Thymus (tissue), 11 donors: ENCODE data around the gene CALHM5. TPM values are rescaled to one million over a fixed set of nuclear protein-coding genes. Genes with fewer than 3 reads are reported as not detected.
A peak's percentile ranks its signal among the peaks of the same experiment; 100 is the strongest.

Experiments
- DNase-seq, 9 donors: peaks; one replicate each; pipeline ENCODE4 v3.0.0-alpha.2; 2013; ENCODE audit warnings: low spot score in 9 of 9, low read depth in 6 of 9, missing footprints in 1 of 9
- H3K27ac ChIP-seq, 2 donors: one replicate each; pipeline ENCODE4 v1.5.1; 2013; ENCODE audit warnings: control low read depth in 1 of 2, low read depth in 1 of 2, low read length in 1 of 2, mild to moderate bottlenecking in 1 of 2, moderate library complexity in 1 of 2
- H3K27me3 ChIP-seq, 2 donors: one replicate each; pipeline ENCODE4 v1.5.1; 2013; ENCODE audit warnings: low read length in 1 of 2; ENCODE audit not compliant: control insufficient read depth in 2 of 2, insufficient read depth in 1 of 2
- H3K36me3 ChIP-seq, 2 donors: one replicate each; pipeline ENCODE4 v1.5.1; 2013; ENCODE audit warnings: low read length in 1 of 2, mild to moderate bottlenecking in 1 of 2, moderate library complexity in 1 of 2; ENCODE audit not compliant: control insufficient read depth in 2 of 2, insufficient read depth in 2 of 2
- H3K4me1 ChIP-seq, 2 donors: one replicate each; pipeline ENCODE4 v1.5.1; 2013; ENCODE audit warnings: low read length in 2 of 2; ENCODE audit not compliant: control insufficient read depth in 2 of 2, insufficient read depth in 2 of 2
- H3K4me3 ChIP-seq, 2 donors: one replicate each; pipeline ENCODE4 v1.5.1; 2013; ENCODE audit warnings: low read length in 2 of 2, control low read depth in 1 of 2, mild to moderate bottlenecking in 1 of 2
- H3K9me3 ChIP-seq, 2 donors: one replicate each; pipeline ENCODE4 v1.5.1; 2013; ENCODE audit warnings: low read length in 1 of 2, mild to moderate bottlenecking in 1 of 2; ENCODE audit not compliant: control insufficient read depth in 2 of 2, insufficient read depth in 1 of 2
- WGBS: extraction: QIAGEN DNeasy Blood & Tissue Kit; methylation state at CpG from one replicate; pipeline ENCODE4 v1.1.7; 2013; 5-methylcytosine and 5-hydroxymethylcytosine counted together
- polyA plus RNA-seq: library from polyadenylated mRNA; stranded (reverse); fragments of 200-250 nt; gene quantifications from one replicate; pipeline ENCODE4 v1.2.3, GENCODE V29; 2013
- total RNA-seq: library from RNA; stranded (reverse); fragments of 120-200 nt; gene quantifications from one replicate; pipeline ENCODE4 v1.2.4, GENCODE V29; 2013
- donor health status: healthy.

CALHM5 gene
- total and polyA plus RNA-seq, 2 donors, result 0.33 to 0.62 TPM

GRCh38 chr6:116497113-116497676, 14.2 kb upstream of the CALHM5 start:
- no peak for DNase-seq
- Histone ChIP-seq H3K9me3 (no peaks in the 10 kb centered on the region), H3K36me3 (no peaks in the 10 kb centered on the region), H3K4me3 (no peak overlapping the region), H3K27me3 (no peaks in the 10 kb centered on the region), H3K27ac (no peak overlapping the region), H3K4me1 (no peaks in the 10 kb centered on the region)
- WGBS, result 93% methylated on average over 3 of the region's 3 CpGs

- H3K4me3 ChIP-seq, result no peak overlapping the region
- H3K9me3 ChIP-seq, result no peaks in the 10 kb centered on the region
- H3K36me3 ChIP-seq, result no peaks in the 10 kb centered on the region
- WGBS, result 84% methylated on average over 9 of the region's 9 CpGs
- no peaks in the 10 kb centered on the region for H3K4me1 ChIP-seq
- DNase-seq, result peak in 3 of 9 donors; percentile 6 to 47 (median 29)
- no peaks in the 10 kb centered on the region for H3K27me3 ChIP-seq
- no peak overlapping the region for H3K27ac ChIP-seq
These were observed 10.4 kb upstream of the CALHM5 start for GRCh38 chr6:116500969-116501433.

- Histone ChIP-seq H3K27ac (no peak overlapping the region), H3K4me3 (no peak overlapping the region), H3K9me3 (no peaks in the 10 kb centered on the region), H3K4me1 (no peaks in the 10 kb centered on the region), H3K36me3 (no peaks in the 10 kb centered on the region), H3K27me3 (no peaks in the 10 kb centered on the region)
- no peak for DNase-seq
- WGBS, result 97% methylated on average over 3 of the region's 3 CpGs
These were observed 4.1 kb upstream of the CALHM5 start for GRCh38 chr6:116507324-116507723.

- DNase-seq, result no peak
- Histone ChIP-seq H3K27ac (no peak overlapping the region), H3K4me3 (no peak overlapping the region), H3K4me1 (no peaks in the 10 kb centered on the region), H3K27me3 (no peaks in the 10 kb centered on the region), H3K9me3 (no peaks in the 10 kb centered on the region), H3K36me3 (no peaks in the 10 kb centered on the region)
These were observed 2.9 kb upstream of the CALHM5 start for GRCh38 chr6:116508527-116508926.

- no peak for DNase-seq
- Histone ChIP-seq H3K27ac (peak overlapping the region; percentile 8 to 34), H3K4me1 (no peaks in the 10 kb centered on the region), H3K36me3 (no peaks in the 10 kb centered on the region), H3K4me3 (no peak overlapping the region), H3K27me3 (no peaks in the 10 kb centered on the region), H3K9me3 (no peaks in the 10 kb centered on the region)
- WGBS, result 88% methylated on average over 4 of the region's 4 CpGs
These were observed 696 bp downstream of the CALHM5 start for GRCh38 chr6:116512111-116512559.

- DNase-seq, result no peak
- no peaks in the 10 kb centered on the region for H3K4me1 ChIP-seq
- H3K36me3 ChIP-seq, result no peaks in the 10 kb centered on the region
- H3K9me3 ChIP-seq, result no peaks in the 10 kb centered on the region
- H3K27ac ChIP-seq, result no peak overlapping the region
- no peak overlapping the region for H3K4me3 ChIP-seq
- no peaks in the 10 kb centered on the region for H3K27me3 ChIP-seq
These were observed 1.3 kb downstream of the CALHM5 start for GRCh38 chr6:116512734-116513133.

- H3K4me3 ChIP-seq, result no peak overlapping the region
- no peak for DNase-seq
- no peaks in the 10 kb centered on the region for H3K4me1 ChIP-seq
- no peaks in the 10 kb centered on the region for H3K9me3 ChIP-seq
- H3K27ac ChIP-seq, result no peak overlapping the region
- no peaks in the 10 kb centered on the region for H3K36me3 ChIP-seq
- WGBS, result 95% methylated on average over 2 of the region's 2 CpGs
- H3K27me3 ChIP-seq, result no peaks in the 10 kb centered on the region
These were observed 1.9 kb downstream of the CALHM5 start for GRCh38 chr6:116513224-116513875.

- no peak for DNase-seq
- WGBS, result 71% methylated on average over 4 of the region's 4 CpGs
- H3K4me1 ChIP-seq, result no peaks in the 10 kb centered on the region
- no peak overlapping the region for H3K27ac ChIP-seq
- H3K9me3 ChIP-seq, result no peaks in the 10 kb centered on the region
- no peaks in the 10 kb centered on the region for H3K27me3 ChIP-seq
- H3K4me3 ChIP-seq, result no peak overlapping the region
- no peaks in the 10 kb centered on the region for H3K36me3 ChIP-seq
These were observed 2.7 kb downstream of the CALHM5 start for GRCh38 chr6:116514111-116514510.

GRCh38 chr6:116515141-116515540, 3.7 kb downstream of the CALHM5 start:
- H3K27me3 ChIP-seq, result no peaks in the 10 kb centered on the region
- no peak for DNase-seq
- H3K4me3 ChIP-seq, result no peak overlapping the region
- no peaks in the 10 kb centered on the region for H3K9me3 ChIP-seq
- H3K36me3 ChIP-seq, result no peaks in the 10 kb centered on the region
- no peak overlapping the region for H3K27ac ChIP-seq
- H3K4me1 ChIP-seq, result no peaks in the 10 kb centered on the region
